SU-DHL-6 (cell line): ENCODE measurements around the gene HLA-DPA1.

ENCODE experiments used
- CTCF ChIP-seq: fragments of 200-600 bp; sonication (generic); IDR thresholded peaks from one replicate; pipeline ENCODE4 v1.5.1; 2017; ENCODE audit warnings: antibody characterized with exemption, mild to moderate bottlenecking, low read length, moderate library complexity; ENCODE audit not compliant: insufficient read depth, poor library complexity, severe bottlenecking
- EZH2phosphoT487 ChIP-seq: fragments of 200-600 bp; sonication (generic), shearing (Covaris generic); conservative IDR thresholded peaks from 2 replicates; pipeline ENCODE4 v1.6.1; 2018; ENCODE audit warnings: mild to moderate bottlenecking, antibody characterized with exemption, low read length, moderate library complexity, mixed read lengths

DNA sequence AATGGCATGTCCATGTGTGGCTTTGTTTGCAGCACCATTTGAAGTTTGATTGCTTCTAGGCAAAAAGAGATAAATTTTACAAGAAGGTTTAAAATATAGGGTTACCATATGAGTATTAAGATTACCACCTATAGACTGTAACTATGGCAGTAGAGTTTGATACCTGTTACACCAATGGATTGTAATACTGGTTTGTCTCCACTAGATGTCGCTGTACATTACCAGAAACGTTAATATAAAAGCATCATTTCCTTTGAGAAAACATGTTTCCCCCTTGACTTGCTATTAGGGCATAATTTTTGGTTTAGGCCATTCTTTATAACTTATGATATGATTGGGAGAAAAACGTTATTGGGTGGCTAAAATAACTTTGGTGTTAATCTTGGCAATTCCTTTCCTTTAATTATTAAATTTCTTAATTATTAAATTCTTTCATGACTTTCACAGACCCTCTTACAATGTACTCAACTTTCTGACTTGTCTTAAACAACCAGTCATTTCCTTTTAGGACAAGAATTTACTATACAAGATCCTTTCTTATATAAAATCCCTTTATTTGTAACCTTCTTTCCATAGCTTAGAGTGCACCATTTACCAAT lies 45.2 kb upstream of the HLA-DPA1 start:
- TF ChIP-seq CTCF (peak; percentile 80), EZH2phosphoT487 (no peak)
